HCT116 (cell line): ENCODE data around the gene PKP3. TPM values are rescaled to one million over a fixed set of nuclear protein-coding genes. Genes with fewer than 3 reads are reported as not detected.

Source experiments
- ATAC-seq: fragments of 200-7000 bp; cut with Tn5 transposase; 2 replicates; pipeline ENCODE4 v1.9.1; 2020; ENCODE audit warnings: mild to moderate bottlenecking, moderate library complexity
- BruUV-seq: library from RNA; stranded (reverse); fragments of 400-500 nt; replicated peaks from 2 replicates; lab custom pipeline; 2021; lab: Mats Ljungman, UMichigan
- CTCF ChIA-PET: fragments of 300-600 bp; sonication (Branson Sonifier 250); formaldehyde crosslinking; loops from one replicate; lab custom pipeline; 2021; ENCODE audit warnings: antibody characterized with exemption; lab: Charles Lee
- POLR2A ChIA-PET: fragments of 300-600, 350-600 bp; sonication (Branson Sonifier 250); formaldehyde crosslinking; loops from one replicate; lab custom pipeline; 2021; ENCODE audit warnings: antibody characterized with exemption; lab: Charles Lee
- RAD21 ChIA-PET, 2 experiments: fragments of 300-600 bp; sonication (Branson Sonifier 250); formaldehyde crosslinking; loops; one replicate each; lab custom pipeline; 2023; ENCODE audit warnings: low total read pairs in 2 of 2; ENCODE audit not compliant: uncharacterized antibody in 2 of 2, unreplicated experiment in 2 of 2, low non-redundant PET in 1 of 2; lab: Charles Lee
- DNase-seq: peaks from one replicate; pipeline ENCODE4 v3.0.0-alpha.2; 2010; ENCODE audit warnings: low read depth, low spot score
- H2AFZ ChIP-seq: fragments of 200-600 bp; shearing (Covaris generic), sonication (generic); 2 replicates; pipeline ENCODE4 v1.6.1; 2017; ENCODE audit warnings: low read depth, mixed run types, mixed read lengths, antibody characterized with exemption, low read length; ENCODE audit not compliant: poor library complexity, severe bottlenecking
- H3K27ac ChIP-seq: 2 replicates; pipeline ENCODE4 v1.5.1; 2012; ENCODE audit warnings: low read depth, low read length
- H3K27me3 ChIP-seq: fragments of 200-600 bp; sonication (generic); 2 replicates; pipeline ENCODE4 v1.6.1; 2016; ENCODE audit warnings: mixed run types, low read length, mixed read lengths; ENCODE audit not compliant: insufficient read depth
- H3K36me3 ChIP-seq, 2 experiments: fragments of 200-500 bp in 1 of 2; fragments of 200-600 bp in 1 of 2; sonication (Bioruptor generic) in 1 of 2; sonication (generic) in 1 of 2; 2 replicates each; pipeline versions ENCODE4 v1.5.1 to v1.6.1; 2014 to 2016; ENCODE audit warnings: low read length in 2 of 2, inconsistent platforms in 1 of 2, mixed read lengths in 1 of 2, mixed run types in 1 of 2; ENCODE audit not compliant: insufficient read depth in 2 of 2, control insufficient read depth in 1 of 2
- H3K4me1 ChIP-seq, 2 experiments: fragments of 200-600 bp in 1 of 2; sonication (generic) in 1 of 2; 2 replicates each; pipeline versions ENCODE4 v1.5.1 to v1.6.1; 2012 to 2017; ENCODE audit warnings: low read length in 2 of 2, inconsistent platforms in 1 of 2, mild to moderate bottlenecking in 1 of 2, mixed read lengths in 1 of 2, mixed run types in 1 of 2, moderate library complexity in 1 of 2; ENCODE audit not compliant: insufficient read depth in 2 of 2, control insufficient read depth in 1 of 2
- H3K4me2 ChIP-seq: fragments of 200-600 bp; sonication (generic); 2 replicates; pipeline ENCODE4 v1.6.1; 2017; ENCODE audit warnings: mixed run types, low read length, mixed read lengths
- H3K4me3 ChIP-seq, 2 experiments: fragments of 200-600 bp in 1 of 2; sonication (generic) in 1 of 2; replicated peaks in 1 of 2; 2 replicates each; pipeline ENCODE4 v1.5.1; 2011 to 2016; ENCODE audit warnings: low read length in 2 of 2, control low read depth in 1 of 2, low read depth in 1 of 2, mild to moderate bottlenecking in 1 of 2, mixed read lengths in 1 of 2, mixed run types in 1 of 2
- H3K79me2 ChIP-seq: fragments of 200-600 bp; sonication (generic); 2 replicates; pipeline ENCODE4 v1.6.1; 2017; ENCODE audit warnings: mild to moderate bottlenecking, mixed run types, low read length, moderate library complexity, mixed read lengths; ENCODE audit not compliant: insufficient read depth
- H3K9ac ChIP-seq: fragments of 200-600 bp; sonication (generic); 2 replicates; pipeline ENCODE4 v1.6.1; 2016; ENCODE audit warnings: low read length, mixed read lengths
- H3K9me2 ChIP-seq: fragments of 200-600 bp; sonication (generic), shearing (Covaris generic); 2 replicates; pipeline ENCODE4 v1.6.1; 2017; ENCODE audit warnings: mixed run types, mild to moderate bottlenecking, moderate library complexity; ENCODE audit not compliant: insufficient read depth
- H3K9me3 ChIP-seq, 2 experiments: fragments of 200-500 bp in 1 of 2; fragments of 200-600 bp in 1 of 2; sonication (Bioruptor generic) in 1 of 2; sonication (generic) in 1 of 2; 2 replicates each; pipeline ENCODE4 v1.6.1; 2014 to 2017; ENCODE audit warnings: low read length in 2 of 2, mixed read lengths in 2 of 2, inconsistent platforms in 1 of 2, low read depth in 1 of 2, mild to moderate bottlenecking in 1 of 2, mixed run types in 1 of 2, moderate library complexity in 1 of 2; ENCODE audit not compliant: control insufficient read depth in 1 of 2, insufficient read depth in 1 of 2
- H4K20me1 ChIP-seq: fragments of 200-600 bp; sonication (generic), shearing (Covaris generic); 2 replicates; pipeline ENCODE4 v1.6.1; 2017; ENCODE audit warnings: mixed run types, mild to moderate bottlenecking, moderate library complexity; ENCODE audit not compliant: insufficient read depth
- CTCF ChIP-seq, 3 experiments: fragments of 200-600 bp in 1 of 3; sonication (generic) in 1 of 3; IDR thresholded peaks in 2 of 3; conservative IDR thresholded peaks in 1 of 3; 2 replicates each; pipeline ENCODE4 v1.5.1; 2012 to 2017; ENCODE audit warnings: low read depth in 2 of 3, low read length in 2 of 3, antibody characterized with exemption in 1 of 3, borderline replicate concordance in 1 of 3, control low read depth in 1 of 3, mild to moderate bottlenecking in 1 of 3, mixed read lengths in 1 of 3, mixed run types in 1 of 3, moderate library complexity in 1 of 3; ENCODE audit not compliant: insufficient read depth in 1 of 3
- ELF1 ChIP-seq: IDR thresholded peaks from 2 replicates; pipeline ENCODE4 v1.6.1; 2012; ENCODE audit warnings: low read depth, borderline replicate concordance
- EZH2phosphoT487 ChIP-seq: fragments of 200-600 bp; IDR thresholded peaks from 2 replicates; pipeline ENCODE4 v1.6.1; 2018; ENCODE audit warnings: antibody characterized with exemption, borderline replicate concordance
- JUND ChIP-seq: IDR thresholded peaks from 2 replicates; pipeline ENCODE4 v1.6.1; 2012
- MAX ChIP-seq: IDR thresholded peaks from 2 replicates; pipeline ENCODE4 v1.6.1; 2012
- POLR2A ChIP-seq: IDR thresholded peaks from 2 replicates; pipeline ENCODE4 v1.7.0; 2011; ENCODE audit warnings: borderline replicate concordance; ENCODE audit not compliant: insufficient read depth, insufficient read length; ENCODE audit errors: extremely low read depth
- SIN3A ChIP-seq: IDR thresholded peaks from 2 replicates; pipeline ENCODE4 v1.6.1; 2012; ENCODE audit warnings: low read depth
- SP1 ChIP-seq: IDR thresholded peaks from 2 replicates; pipeline ENCODE4 v1.6.1; 2012; ENCODE audit warnings: low read depth
- YY1 ChIP-seq: IDR thresholded peaks from 2 replicates; pipeline ENCODE4 v1.6.1; 2011; ENCODE audit warnings: low read length, low read depth, moderate library complexity, mild to moderate bottlenecking; ENCODE audit not compliant: insufficient replicate concordance; ENCODE audit errors: extremely low read depth
- ZFX ChIP-seq: fragments of 450-650 bp; IDR thresholded peaks from 2 replicates; pipeline ENCODE4 v1.6.1; 2017
- intact Hi-C: fragments of 100-400 bp; cut with micrococcal nuclease; formaldehyde crosslinking; loops from 2 replicates; pipeline ENCODE4 v1.10.0; 2022
- total RNA-seq: library from RNA; stranded (reverse); gene quantifications from one replicate; pipeline ENCODE4 v1.2.1, GENCODE V29; 2021; ENCODE audit not compliant: unreplicated experiment

PKP3 gene
- total RNA-seq, 1 experiment from 2014 or later, result 157 TPM

- Histone ChIP-seq H3K27me3 (no peaks in the 10 kb centered on the region), H2AFZ (no peak overlapping the region), H3K9ac (no peak overlapping the region), H3K4me1 (no peaks in the 10 kb centered on the region; a peak in 1 of 4 replicates), H3K27ac (no peak overlapping the region), H3K9me2 (no peaks in the 10 kb centered on the region), H3K9me3 (no peaks in the 10 kb centered on the region), H3K79me2 (no peaks in the 10 kb centered on the region), H4K20me1 (no peaks in the 10 kb centered on the region), H3K4me3 (no peak overlapping the region), H3K36me3 (peaks cover 0 to 16% of the 10 kb centered on the region in 2 experiments; a peak in 1 of 4 replicates), H3K4me2 (no peak overlapping the region)
- TF ChIP-seq ELF1, result no peak
- TF ChIP-seq EZH2phosphoT487, result no peak
- TF ChIP-seq SIN3A, result no peak
- no peak for TF ChIP-seq ZFX
- TF ChIP-seq POLR2A, result no peak
- TF ChIP-seq JUND, result no peak
- no peak for TF ChIP-seq YY1
- TF ChIP-seq MAX, result no peak
- TF ChIP-seq CTCF (IDR thresholded peaks at IDR 0.05 in 2 of 3, conservative IDR thresholded peaks at IDR 0.05 in 1 of 3; ENCODE audit: borderline replicate concordance in 1 of 3, insufficient read depth in 1 of 3, low read depth in 2 of 3, low read length in 2 of 3), result no peak
- TF ChIP-seq SP1, result no peak
- ChIA-PET RAD21 (no interaction called here), POLR2A (no interaction called here), CTCF (no interaction called here)
- no TSS peak for BruUV-seq
- ATAC-seq (no peak), DNase-seq (no peak)
- intact Hi-C loops, result no loop called here
These were observed 16.7 kb upstream of the PKP3 start for GRCh38 chr11:377174-377865.
